Lung microvascular endothelial cell (primary cell): ENCODE measurements around the gene RBM28. TPM values are rescaled to one million over a fixed set of nuclear protein-coding genes. Genes with fewer than 3 reads are reported as not detected.

ENCODE experiments used
- DNase-seq, 2 donors: peaks; one replicate each; pipeline versions ENCODE4 v3.0.0 to v3.0.0-alpha.2; 2010; ENCODE audit warnings: low read depth in 2 of 2
- total RNA-seq: library from RNA; depleted of rRNA; stranded (reverse); fragments of >200 nt; gene quantifications from 2 replicates; pipeline ENCODE4 v1.2.1, GENCODE V29; 2014

Gene RBM28, protein sequence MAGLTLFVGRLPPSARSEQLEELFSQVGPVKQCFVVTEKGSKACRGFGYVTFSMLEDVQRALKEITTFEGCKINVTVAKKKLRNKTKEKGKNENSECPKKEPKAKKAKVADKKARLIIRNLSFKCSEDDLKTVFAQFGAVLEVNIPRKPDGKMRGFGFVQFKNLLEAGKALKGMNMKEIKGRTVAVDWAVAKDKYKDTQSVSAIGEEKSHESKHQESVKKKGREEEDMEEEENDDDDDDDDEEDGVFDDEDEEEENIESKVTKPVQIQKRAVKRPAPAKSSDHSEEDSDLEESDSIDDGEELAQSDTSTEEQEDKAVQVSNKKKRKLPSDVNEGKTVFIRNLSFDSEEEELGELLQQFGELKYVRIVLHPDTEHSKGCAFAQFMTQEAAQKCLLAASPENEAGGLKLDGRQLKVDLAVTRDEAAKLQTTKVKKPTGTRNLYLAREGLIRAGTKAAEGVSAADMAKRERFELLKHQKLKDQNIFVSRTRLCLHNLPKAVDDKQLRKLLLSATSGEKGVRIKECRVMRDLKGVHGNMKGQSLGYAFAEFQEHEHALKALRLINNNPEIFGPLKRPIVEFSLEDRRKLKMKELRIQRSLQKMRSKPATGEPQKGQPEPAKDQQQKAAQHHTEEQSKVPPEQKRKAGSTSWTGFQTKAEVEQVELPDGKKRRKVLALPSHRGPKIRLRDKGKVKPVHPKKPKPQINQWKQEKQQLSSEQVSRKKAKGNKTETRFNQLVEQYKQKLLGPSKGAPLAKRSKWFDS
- total RNA-seq = 4.1 and 4.6 TPM in 2 replicates

DNA sequence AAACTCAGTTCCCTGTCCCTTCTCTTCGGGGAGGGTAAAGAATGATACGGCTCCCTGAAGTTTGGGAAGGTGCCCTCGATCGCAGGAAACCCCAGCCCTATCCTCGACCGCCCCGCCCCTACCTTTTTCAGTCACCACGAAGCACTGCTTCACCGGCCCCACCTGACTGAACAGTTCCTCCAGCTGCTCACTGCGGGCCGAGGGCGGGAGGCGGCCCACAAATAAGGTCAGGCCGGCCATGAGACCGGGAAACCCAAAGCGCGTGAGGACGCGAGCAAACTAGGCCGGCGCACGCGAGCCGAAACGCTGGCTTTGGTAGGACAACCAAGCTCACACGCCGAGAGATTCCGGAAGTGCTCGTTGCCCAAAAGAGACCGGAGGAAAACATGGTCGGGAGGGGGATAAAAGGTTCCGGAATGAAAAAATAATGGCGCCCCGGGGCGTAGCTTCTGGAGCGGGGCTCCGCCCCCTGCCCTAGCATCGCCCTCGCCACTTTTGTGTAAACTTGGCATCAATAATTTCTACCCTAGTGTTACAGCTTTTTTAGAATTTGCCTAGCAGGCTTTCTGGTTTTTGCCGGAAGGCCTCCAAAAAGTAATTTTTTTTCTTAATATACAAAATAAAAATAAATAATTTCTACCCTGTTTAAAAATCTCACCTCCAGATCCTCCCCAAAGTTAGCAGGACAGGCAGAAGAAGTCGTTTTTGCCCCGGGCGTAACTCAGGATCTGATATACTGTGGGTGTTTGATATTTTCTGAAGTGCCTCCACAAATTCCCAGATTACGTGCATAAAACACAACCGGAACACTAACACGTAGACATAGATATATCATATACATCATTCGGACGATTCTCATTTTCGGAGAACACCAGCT, at the start of gene RBM28:
RBM28 (minus strand) TSS at position 355 of the 877 bp plus-strand sequence; CDS start at position 240, 115 bp downstream.
- DNase-seq = peak; percentile 90 to 95

DNA sequence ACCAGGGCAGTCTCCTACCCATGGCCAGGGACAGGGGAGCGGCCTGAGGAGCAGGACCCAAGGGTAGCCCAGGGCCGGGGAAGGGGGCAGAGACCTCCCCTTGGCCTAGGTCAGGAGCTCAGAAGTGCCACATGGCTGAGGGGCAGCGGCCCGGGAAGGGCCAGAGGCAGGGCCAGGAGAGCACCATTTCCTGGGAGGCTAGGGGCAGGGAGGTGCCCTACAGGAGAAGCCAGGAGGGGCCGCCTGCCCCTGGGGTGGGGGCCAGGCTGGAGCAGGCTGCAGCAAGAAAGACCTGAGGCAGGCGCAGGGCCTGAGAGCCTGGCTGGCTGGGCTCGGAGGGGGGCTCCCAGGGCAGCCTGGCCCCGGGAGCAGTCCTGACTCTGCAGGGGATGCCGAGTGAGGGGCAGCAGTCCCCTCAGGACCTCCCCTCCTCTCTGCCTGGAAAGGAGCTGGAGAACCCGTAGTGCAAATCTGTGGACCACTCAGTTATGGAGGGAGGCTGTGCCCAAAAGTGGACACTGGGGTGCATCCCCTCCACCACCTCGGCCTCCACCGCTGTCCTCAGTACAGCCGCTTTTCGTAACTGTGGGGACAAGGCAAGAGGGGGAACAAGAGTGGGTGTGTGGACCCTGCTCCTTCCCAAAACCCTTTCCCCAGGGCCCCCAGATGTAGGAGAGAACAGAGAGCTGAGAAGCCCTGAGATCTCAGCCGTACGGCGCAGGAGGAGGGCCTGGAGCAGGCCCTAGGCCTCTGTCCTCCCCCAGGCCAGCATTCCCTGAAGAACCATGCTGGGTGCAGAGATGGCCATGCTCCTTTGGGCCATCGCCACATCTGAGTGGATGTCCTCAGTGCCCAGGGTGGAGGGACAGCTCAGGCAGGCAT, 49.0 kb upstream of the RBM28 start:
- no peak for DNase-seq

DNA sequence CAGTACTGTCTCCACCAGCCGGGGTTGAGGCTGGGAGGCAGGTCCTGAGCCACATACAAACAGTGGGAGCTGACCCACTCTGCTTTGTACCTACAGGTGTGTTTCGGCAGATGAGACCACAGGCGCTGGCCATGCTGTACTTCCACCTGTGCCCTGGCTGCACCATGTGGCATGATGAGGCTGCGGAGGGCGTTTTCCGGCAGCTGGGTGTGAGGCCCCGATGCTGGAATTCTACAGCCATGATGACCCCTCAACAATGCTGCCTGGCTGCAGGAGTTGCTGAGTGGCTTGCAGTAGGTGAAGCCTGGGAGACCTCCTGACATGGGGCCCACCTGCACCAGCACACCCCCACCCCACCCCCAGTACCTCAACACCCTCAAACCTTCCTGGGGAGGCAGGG, 48.1 kb upstream of the RBM28 start:
- DNase-seq = no peak

DNA sequence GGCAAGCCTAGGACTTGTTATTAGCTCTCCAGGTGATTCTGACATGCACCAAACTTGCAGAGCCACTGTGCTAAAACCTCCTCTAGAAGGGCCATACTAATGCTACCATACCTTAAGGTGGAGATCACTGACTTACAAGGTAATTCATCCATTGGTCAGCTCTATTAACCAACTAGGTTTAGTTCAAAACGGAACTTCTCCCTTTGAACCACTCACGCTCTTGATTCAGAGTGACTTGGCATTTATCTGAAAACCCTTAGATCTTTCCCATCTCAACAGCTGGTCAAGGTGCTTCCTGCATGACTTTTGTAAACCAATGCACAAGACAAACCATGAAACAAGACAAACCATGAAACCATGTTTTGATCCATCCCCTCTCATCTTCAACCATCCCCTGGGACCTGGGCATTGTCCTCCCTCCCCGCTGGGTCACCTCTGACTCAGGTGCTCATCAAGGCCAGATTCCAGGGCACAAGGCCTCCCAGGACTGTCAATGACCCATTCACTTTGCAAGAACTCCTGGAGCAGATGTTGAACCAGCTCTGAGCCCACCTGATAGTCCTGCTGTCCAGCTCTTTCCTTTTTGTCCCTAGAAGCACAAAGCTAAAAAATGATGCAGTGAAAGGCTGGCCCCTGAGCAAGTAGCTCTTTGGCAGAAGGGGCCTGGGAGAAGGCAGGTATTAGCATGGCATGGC, 47.3 kb upstream of the RBM28 start:
- no peak for DNase-seq

- no peak for DNase-seq
Observed at GRCh38 chr7:128389618-128390329, 46.1 kb upstream of the RBM28 start.

DNA sequence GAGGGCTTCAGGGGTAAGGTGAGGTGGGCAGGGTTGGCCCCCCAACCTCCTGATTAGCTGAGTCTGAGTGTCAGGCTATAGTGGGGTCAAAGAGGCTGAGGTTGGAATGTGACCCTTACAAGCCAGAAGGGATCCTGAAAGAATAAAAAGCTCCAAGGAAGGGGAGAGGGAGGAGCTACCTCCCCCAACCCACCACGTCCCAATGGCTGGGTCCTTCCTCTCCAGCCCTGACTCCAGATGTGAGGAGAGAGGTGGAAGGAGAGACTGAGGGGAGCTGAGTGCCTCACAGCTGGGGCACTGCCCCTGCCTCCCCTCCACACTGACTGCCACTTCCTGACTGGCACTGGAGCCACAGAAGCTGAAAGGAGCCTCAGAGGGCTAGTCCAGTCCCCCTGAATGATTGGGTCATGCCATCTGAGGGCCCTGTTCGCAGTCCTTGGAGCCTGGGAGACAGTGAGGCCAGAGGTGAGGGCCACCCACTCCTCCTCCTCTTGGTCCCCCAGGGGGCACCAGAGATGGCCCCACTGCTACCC, 45.4 kb upstream of the RBM28 start:
- no peak for DNase-seq

GRCh38 chr7:128388145-128388485, 44.4 kb upstream of the RBM28 start:
- DNase-seq = no peak

DNA sequence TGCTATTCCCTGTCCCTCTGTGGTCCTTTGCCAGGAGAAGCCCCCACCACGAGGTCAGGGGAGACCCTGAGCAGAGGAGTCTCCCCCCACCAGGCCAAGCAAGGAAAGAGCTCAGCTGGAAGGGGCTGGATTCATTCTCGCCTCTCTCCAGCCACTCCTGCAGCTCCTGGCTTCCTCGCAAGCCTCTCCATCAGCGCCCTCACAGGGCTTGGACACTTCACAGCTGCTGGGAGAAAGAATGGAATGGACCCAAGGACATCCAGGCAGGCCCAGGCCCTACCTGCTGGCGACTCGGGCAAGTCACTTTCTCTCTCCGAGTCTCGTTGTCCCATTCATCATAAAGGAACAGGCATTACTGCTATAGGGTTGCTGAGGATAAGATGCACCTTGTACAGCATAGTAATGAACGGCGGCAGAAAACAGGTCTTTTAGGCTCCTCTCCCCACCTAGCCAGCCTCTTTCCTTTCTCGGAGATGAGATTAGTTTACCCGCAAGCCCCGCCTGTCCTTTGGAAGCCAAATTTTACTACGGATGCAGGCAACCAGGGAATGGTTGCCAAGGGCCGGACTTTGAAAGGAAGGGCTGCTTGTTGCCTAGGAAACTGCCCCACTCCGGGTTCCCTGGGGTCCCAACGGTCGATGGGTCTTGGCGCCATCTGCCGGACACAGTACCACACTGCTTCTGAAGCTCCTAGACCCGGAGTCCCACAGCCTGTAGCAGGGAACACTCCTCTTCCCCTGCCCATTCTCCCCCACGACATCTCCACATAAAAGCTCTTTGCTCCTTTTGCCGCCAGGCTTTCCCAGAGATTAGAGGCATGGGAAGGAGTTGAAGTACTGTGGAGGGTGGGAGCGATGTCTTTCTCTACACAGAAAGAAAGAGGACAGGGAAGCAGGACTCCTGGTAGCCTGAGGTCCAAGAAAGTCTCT, 43.8 kb upstream of the RBM28 start:
- DNase-seq = peak; percentile 65 to 85

- no peak for DNase-seq
Observed at GRCh38 chr7:128385988-128386925, 42.5 kb upstream of the RBM28 start.

DNA sequence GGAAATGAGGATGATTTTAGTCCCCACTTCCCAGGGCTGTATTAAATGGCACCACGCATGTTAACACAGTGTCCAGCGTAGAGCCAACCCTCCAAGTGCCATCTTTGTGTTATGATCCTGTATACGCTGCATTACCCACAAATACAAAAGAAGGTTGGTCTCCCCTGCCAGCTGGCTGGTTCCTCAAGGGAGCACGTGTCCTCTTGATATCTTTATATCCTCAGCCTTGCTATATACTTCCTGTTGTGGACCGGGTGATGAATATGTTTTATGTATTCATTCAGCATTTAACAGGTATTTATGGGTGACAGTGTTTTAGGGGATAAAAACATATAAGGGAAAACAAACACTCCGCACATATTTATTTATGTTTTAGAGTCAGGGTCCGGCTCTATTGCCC, 41.0 kb upstream of the RBM28 start:
- DNase-seq = no peak

DNA sequence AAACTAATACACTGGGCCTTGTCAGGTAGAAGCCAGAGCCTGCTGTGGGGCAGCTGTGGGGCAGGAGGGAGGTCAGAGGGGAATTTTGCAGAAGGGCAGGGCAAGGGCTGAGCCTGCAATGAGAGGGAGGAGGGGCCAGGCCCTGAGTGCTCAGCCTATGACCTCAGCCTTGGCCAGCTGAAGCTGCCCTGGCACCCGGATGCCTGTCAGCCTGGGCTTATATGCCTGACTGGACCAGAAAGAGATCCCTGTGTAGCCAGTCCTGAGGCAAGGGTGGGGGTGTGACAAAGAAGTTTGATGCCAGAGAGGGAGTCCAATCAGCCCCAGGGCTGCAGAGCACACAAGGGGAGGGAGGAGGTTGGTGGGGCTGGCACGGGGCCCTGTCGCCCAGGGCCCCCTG, 40.1 kb upstream of the RBM28 start:
- DNase-seq = no peak

DNA sequence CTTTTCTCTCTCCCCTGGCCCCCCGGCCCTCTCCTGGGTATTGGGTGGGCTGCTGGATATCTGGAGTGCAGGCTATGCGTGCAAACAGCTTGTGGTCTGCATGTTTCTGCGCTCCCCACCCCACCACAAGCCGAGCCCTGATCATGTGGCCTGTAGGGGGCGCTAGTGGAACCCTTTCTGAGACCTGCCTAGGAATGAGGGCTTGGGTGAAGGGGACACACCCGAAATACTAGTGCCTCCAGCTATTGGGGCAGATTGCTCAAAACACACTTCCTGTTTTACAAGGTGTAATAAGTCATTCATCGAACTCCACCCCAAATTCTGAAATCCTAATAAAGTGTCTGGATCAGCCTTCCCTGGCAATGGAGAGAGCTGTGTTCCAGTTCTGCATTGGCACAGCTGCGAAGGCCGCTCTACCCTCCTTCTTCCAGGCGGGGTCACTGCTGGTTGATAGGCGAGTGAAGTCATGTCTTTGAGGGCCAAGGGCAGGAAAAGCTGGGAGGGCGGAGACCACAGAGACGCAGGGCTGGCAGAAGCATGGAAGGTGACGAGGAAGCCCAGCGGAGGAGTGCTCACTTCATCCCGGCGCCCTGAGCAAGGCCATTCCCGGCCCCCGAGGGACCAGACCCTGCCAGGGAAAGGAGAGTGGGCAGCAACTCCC, 37.6 kb upstream of the RBM28 start:
- DNase-seq = peak in 1 of 2 donors; percentile 14

- DNase-seq = no peak
Observed at GRCh38 chr7:128380483-128381106, 36.9 kb upstream of the RBM28 start.

DNA sequence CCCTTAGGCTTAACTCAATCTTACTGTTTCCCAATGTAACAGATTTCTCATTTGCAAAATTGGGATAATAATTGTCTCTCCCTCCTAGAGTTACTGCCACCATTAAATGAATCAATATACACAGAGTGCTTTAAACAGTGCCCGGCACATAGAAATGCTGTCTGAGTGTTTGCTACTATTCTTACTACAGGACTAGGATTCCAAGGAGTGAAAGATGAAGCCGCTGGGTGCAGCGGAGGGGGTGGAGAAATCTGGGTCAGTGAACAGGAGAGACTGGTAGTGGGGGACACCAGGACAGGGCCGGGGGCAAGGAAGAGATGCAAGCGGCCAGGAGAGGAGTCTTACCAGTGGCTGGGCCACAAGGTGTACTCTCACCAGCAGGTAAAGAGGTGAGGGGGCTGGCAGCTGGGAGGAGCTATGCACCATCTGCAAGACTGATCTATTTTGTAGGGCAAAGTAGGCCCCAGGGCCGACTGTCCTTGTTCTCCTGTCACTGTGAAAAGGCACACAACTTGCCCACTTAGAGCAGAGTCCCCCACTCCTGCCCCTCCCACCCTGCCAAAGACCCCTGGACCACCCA, 36.3 kb upstream of the RBM28 start:
- DNase-seq = no peak

GRCh38 chr7:128378637-128379036, 34.9 kb upstream of the RBM28 start:
- no peak for DNase-seq

DNA sequence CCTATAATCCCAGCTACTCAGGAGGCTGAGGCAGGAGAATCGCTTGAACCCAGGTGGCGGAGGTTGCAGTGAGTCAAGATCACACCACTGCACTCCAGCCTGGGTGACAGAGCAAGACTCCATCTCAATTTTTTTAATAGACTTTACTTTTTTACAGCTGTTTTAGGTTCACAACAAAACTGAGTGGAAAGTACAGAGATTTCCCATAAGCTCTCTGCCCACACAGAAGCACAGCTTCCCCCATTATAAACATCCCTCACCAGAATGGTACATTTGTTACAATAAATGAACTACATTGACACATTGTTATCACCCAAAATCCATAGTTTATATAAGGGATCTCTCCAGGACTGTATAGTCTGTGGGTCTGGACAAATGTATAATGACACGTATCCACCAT, 32.4 kb upstream of the RBM28 start:
- DNase-seq = no peak
